Measurements from ENCODE around the gene EFNA1.
"Not testable (repeated sequence)": the region's sequence is repeated elsewhere in the genome, so short reads cannot be mapped to it uniquely, and the experiment has no call there.

Gene EFNA1

DNA sequence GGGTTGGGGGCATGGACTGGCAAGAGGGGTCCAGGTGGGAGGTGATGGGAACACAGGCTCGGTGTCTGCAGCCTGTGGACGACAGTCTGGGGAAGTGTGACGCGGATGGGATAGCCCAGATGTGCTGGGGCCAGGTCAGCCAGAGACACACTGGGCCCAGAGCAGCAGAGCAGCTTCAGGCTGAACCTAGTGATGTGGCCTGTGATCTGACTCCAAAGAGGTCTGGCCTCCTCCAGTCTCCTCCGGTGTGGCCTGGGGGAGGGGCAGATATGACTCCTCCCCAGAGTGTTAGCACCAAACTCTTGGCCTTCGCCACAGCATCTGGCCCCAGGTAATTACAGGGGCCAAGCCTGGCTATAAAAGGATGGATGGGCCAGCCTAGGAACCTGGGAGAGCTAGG, 35.5 kb upstream of the EFNA1 start:
- in situ Hi-C loops (cut with HindIII; ENCODE audit: low sequenced_read_pairs), result no loop called here

- in situ Hi-C loops (cut with HindIII; ENCODE audit: low sequenced_read_pairs), result no loop called here
Observed at GRCh38 chr1:155092641-155093040, 35.0 kb upstream of the EFNA1 start.

DNA sequence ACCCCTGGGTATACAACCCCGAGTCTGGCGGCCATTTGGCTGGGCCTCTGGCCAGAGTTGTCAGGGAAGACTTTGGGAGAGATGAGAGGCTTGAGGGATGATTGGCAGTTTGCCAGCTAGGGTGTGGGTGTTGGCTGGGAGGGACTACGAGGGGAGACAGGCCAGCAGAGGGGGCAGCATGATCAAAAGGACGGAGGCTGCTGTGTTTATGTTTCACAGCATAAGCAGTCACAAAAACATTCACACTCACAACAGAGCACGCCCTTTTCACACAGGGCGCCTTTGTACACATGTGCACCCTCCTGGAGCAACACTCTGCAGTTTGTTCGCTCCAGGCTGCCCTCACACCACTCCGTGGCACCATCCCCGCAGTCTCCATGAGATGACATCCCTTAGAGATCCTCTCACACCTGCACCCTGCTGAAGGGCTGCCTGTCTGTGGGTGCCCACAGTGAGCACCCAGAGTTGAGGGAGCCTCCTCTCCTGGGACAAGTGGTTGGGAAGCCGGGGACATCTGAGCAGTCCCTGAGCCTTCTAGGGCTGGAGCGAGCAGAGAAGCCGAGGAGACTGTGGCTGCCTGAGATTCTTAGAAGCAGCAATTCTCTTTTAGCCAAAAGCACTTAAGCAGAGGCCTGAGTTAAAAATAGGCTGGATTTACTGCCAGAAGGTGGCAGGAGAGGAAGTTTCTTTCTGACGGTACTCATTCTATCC, 33.6 kb upstream of the EFNA1 start:
- in situ Hi-C loops (cut with HindIII; ENCODE audit: low sequenced_read_pairs), result no loop called here

GRCh38 chr1:155094622-155094948, 33.1 kb upstream of the EFNA1 start:
- in situ Hi-C loops (cut with HindIII; ENCODE audit: low sequenced_read_pairs), result no loop called here

DNA sequence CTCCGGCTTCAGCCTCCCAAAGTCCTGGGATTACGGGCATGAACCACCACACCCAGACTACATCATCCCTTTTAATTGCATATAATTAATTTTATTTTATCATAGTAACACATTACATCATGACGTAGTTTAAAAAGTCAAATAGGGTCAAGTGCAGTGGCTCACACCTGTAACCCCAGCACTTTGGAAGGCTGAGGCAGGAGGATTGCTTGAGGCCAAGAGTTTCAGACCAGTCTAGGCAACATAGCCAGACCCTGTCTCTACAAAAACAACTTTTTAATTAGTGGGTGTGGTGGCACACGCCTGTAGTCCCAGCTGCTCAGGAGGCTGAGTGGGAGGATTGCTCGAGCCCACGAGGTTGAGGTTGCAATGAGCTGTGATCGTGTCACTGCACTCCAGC, 28.3 kb upstream of the EFNA1 start:
- in situ Hi-C loops (cut with HindIII; ENCODE audit: low sequenced_read_pairs), result loop anchor here (5.0 kb wide), 1 partner anchor 68 kb away; no protein-coding TSS in a partner anchor

DNA sequence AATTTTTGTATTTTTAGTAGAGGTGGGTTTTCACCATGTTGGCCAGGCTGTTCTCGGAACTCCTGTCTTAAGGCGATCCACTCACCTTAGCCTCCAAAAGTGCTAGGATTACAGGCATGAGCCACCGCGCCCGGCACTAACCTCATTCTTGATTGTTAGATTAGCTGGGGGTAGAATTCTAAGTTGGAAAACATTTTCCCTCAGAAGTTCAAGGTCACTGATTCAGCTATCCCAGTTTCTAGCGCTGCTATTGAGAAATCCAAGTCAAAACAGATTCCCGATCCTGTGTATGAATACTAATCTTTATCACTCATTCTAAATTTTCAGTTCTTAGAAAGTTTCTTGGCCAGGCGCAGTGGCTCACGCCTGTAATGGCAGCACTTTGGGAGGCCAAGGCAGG, 24.4 kb upstream of the EFNA1 start:
- in situ Hi-C loops (cut with HindIII; ENCODE audit: low sequenced_read_pairs), result no loop called here

DNA sequence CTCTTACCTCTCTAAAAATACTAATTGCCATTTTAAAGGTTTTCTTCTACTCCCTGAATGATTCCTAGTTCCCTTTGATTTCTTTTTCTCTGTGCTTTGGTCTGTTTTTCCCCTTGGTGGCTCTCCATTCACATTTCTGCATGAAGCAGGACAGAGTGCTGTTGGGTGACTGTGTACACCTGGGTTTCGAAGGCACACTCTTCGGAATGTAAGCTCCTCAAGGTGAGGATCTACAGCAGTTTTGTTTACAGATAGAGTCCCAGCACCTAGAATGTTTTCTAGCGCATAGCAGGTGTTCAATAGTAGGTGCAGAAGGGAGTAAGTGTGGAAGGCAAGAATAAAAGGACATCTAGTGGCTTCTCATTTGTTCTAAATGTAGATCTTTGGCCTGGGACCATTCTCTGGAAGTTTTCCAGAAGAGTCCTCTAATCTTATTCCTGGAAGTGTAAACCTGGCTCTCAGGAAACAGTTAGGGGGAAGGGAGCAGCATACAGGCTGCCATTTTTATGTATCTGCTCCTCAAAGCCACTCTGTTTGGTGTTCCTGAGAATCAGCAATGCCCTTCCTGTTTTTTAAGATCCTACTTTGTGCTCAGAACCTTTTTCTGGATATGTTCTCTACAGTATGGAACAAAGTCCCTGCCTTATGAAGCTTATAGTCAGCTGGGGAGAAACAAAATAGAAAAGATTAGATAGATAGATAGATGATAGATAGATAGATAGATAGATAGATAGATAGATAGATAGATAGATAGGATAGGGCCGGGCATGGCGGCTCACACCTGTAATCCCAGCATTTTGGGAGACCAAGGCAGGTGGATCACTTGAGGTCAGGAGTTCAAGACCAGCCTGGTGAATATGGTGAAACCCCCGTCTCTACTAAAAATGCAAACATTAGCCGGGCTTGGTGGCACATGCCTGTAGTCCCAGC, 22.8 kb upstream of the EFNA1 start:
- in situ Hi-C loops (cut with HindIII; ENCODE audit: low sequenced_read_pairs), result no loop called here

DNA sequence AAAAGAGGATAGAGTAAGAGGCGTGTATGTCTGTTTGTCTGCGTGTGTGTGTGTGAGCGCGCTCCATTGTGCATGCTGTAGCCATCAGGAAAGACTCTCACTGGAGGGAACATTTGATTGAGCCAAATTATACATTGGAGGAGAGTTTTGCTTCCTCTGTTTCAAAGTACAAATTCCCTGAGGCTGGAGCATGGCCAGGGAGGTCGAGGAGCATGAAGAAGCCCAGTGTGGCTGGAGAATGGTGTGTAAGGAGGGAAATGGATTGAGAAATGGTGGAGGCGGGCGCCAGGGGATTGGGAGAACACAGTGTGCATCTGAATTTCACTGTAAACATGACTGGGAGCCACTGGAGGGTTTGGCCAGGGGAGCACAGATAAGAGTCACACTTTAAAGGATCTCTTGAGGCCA, 22.1 kb upstream of the EFNA1 start:
- in situ Hi-C loops (cut with HindIII; ENCODE audit: low sequenced_read_pairs), result no loop called here

DNA sequence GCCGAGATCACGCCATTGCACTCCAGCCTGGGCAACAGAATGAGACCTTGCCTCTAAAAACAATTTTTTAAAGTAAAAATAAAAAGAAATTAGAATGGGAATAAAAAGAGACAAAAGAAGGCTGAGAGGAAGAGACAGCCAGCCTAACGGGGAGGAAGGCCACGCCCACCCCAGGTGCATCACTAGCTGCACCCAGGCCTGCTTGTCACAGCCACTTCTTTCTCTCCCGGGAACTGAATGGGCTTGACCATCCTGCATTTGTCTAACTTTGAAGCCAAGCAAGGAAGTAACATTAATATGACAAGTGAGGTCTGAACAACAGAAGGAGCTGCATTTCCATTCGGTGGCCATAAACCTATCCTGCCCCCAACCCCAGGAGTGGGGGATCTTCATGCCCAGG, 20.8 kb upstream of the EFNA1 start:
- in situ Hi-C loops (cut with HindIII; ENCODE audit: low sequenced_read_pairs), result no loop called here

DNA sequence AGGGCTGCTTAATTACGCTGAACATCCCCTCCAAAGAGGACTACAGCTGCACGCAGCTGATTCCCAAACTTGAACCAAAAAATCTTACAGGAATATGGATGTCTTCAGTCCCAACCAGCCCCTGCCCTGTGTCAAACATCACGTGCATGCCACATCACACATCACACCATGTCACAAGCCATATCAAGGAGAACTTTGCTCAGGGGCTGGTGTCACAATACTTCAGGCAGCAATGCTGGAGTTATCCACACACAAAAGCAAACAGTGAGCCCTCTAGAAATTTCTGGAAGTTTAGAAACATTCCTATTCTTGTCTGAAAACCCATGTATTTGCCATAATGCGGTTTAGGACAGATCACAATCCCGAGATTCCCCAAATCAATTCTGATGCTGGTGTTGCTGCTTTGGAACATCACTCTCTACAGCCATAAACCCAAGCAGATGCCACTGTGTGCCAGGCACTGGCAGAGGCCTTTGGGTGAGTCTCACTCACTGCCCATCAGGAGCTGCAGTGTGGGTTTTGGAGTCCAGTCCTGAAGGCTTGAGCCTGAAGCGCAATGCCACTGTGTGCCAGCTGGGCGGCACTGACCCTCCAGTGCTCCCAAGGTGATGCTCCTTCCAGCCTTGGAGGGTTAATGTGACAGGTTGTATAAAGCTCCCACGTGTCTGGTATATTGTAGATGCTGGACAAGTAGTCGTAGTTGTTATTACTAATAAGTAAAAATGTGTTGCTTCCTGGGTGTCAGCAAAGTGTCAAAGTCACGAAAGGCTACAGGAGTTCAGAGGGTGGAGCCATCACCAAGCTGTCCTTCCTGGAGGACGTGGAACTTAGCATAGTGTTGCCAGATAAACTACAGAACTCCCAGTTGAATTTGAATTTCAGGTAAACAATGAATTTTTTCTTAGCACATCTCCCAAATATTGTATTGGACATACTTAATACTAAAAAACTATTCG, 20.1 kb upstream of the EFNA1 start:
- in situ Hi-C loops (cut with HindIII; ENCODE audit: low sequenced_read_pairs), result no loop called here

DNA sequence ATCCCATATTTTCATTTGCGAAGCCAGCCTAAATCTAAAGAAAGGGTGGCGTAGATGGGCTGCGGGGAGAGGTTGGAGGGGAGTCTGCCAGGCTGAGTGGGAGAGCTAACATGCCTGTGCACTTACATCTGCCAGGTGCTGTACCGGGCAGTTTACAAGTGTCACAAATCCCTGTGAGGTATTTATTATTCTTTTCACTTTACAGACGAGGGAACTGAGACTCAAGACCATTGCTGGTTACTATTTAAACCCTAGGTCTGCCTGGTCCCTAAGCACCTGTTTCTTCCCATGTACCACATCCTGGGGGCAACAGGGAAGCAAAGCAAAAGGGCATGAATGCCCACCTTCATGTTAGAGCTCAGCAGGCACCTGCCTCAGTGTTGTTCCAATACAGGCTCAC, 19.4 kb upstream of the EFNA1 start:
- in situ Hi-C loops (cut with HindIII; ENCODE audit: low sequenced_read_pairs), result no loop called here

DNA sequence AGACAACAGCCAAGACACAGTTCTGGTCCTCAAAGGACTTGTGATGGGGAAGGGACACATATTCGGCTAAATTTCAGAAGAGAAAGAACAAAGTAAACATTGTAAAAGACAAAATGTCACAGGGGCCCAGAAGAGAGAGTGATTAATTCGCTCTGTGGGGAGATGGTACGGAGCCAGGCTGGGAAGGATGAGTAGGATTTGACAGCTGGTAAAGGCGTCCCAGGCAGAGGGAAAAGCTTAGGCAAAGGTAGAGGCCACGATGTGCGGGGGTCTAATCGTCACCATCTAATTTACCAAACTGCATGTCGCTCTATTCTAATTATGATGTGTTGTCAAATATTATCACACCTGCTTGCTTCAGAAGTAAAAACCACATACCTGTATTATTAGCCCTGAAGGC, 17.3 kb upstream of the EFNA1 start:
- in situ Hi-C loops (cut with HindIII; ENCODE audit: low sequenced_read_pairs), result no loop called here

DNA sequence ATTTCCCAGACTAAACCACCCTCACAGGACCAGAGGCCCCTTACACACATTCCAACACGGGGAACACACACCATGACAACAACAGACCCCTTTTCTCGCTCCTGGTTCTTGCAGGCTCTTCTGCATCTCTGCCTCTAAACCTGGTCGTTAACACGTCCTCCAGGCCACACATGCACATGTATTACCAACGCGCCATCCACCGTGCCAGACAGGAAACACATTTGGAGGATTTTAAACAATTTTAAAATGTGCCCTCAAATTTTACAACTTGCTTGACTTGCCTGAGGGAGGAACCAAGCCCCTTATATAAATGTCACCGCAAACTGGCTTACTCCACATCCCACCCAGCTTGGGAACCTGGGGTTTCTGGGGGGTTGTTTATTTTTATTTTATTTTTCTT, 16.9 kb upstream of the EFNA1 start:
- in situ Hi-C loops (cut with HindIII; ENCODE audit: low sequenced_read_pairs), result no loop called here

DNA sequence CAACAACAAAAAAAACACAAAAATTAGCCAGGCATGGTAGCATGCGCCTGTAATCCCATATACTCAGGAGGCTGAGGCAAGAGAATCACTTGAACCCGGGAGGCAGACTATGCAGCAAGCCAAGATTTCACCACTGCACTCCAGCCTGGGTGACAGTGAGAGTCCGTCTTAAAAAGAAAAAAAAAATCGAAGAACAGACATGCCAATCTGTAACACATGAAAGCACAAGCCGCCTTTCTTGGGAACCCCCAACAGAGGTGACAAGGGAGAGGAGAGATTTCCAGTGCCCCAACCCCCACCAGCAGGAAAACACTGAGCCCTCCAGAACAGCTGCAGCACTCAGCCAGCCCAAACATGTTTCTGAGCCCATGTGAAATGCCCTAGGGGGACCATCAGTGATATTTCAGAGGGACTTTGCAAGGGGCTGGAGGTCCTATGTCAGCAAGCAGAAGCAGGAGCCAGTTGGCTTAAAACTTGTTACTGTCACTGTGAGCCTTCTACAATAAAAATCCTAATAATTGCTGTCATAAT, 14.2 kb upstream of the EFNA1 start:
- in situ Hi-C loops (cut with HindIII; ENCODE audit: low sequenced_read_pairs), result no loop called here

DNA sequence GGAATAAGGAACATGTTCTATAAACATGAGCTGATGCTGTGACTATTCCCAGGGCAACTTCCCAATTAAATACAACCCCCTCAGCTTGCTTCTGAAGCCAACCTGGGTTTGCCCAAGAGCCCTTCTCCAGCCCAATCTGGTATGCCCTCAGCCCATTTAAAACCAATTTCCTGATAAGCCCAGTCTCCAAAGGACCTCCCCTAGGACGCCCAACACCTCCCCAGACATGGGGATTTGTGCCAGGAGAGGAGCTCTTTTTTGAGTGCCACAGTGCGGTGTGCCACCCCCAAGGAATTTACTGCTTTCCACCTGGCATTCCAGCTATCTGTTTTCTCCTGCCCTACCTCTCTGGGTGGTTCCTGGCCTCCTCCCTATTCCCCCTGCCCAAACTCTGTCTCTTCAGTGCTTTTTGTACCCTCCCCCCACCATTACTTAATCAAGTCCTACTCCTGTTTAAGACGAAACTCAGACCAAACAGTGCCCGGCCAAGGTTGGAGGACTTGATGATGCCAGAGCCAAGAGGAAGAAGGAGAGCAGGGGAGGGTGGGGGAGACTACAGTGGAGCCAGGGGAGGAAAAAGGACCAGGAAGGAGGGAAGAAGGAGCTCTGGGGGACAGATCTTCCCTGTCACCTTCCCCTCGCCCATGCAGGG, 11.4 kb upstream of the EFNA1 start:
- in situ Hi-C loops (cut with HindIII; ENCODE audit: low sequenced_read_pairs), result no loop called here

DNA sequence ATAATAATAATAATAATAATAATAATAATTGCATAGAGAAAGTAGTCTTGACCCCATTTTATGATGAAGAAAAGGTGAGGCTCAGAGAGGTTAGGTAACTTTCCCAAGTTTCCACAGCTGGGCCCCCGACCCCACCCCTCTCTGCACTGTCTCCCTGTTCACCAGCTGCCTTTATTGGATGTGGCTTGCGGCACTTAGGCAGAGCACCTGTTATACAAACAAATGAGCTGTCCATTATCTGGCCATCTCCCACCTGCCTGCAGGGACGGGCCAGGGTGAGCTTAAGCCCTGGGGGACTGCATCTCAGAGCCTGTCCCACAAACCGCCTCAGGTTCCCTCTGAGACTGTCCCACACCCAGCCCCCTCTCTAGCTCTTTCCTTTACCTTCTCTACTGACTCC, 10.1 kb upstream of the EFNA1 start:
- in situ Hi-C loops (cut with HindIII; ENCODE audit: low sequenced_read_pairs), result no loop called here

- in situ Hi-C loops (cut with HindIII; ENCODE audit: low sequenced_read_pairs), result not testable (repeated sequence)
Observed at GRCh38 chr1:155118090-155118489, 9.6 kb upstream of the EFNA1 start.

DNA sequence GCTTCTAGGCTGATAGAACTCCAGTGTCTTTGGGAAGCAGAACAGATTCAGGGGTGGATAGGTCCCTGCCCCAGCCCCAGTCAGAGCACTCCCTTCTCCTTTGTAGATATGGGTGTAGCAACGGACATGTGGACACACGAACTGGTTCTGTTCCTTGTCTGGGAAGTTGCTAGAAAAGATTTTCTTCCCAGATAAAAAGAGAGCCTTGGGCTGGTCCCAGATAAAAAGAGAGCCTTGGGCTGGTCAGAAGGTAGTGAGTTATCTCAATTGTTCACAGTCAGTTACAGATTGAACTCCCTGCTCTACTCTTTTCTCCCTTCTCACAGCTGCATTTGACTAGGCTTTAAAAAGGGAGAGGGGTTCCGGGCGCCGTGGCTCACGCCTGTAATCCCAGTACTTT, 7.4 kb upstream of the EFNA1 start:
- in situ Hi-C loops (cut with HindIII; ENCODE audit: low sequenced_read_pairs), result no loop called here

DNA sequence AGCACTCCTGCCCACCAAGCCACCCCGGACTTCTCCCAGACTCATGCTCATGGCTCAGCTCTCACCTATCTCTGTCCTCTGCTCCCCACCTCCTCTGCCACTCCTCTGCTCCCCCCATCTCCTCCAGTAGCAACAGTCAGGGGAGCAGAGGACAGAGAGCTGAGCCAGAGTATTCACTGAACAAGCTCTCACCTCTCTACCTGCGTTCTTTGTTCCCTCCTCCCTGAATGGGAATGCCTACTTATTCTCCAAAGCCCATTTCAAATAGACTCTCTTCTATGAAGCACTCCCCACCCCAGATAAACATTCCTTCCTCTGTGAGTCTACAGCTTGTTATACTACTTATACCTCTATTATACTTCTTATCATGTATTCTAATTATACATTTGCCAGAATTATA, 6.4 kb upstream of the EFNA1 start:
- in situ Hi-C loops (cut with HindIII; ENCODE audit: low sequenced_read_pairs), result no loop called here

DNA sequence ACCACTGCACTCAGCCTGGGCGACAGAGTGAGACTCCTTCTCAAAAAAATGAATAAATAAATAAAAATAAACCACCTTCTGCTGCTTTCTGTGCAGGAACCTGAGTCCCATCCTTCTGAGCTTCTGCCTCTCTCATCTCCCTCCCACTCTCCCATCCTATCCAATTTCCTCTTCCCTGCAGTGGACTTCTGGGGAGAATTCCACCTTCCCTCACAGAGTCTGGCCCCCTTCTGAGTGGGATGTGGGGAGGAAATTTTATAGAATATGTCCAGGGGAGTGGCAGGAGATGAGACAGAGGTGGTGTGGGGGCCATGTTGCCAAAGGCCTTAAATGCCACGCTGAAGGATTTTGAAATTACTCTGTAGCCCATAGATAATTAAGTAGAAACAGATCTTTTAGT, 5.4 kb upstream of the EFNA1 start:
- in situ Hi-C loops (cut with HindIII; ENCODE audit: low sequenced_read_pairs), result no loop called here

- in situ Hi-C loops (cut with HindIII; ENCODE audit: low sequenced_read_pairs), result no loop called here
Observed at GRCh38 chr1:155123801-155124200, 3.9 kb upstream of the EFNA1 start.
